Measurements from ENCODE around the gene RNF40.

- TF ChIP-seq CTCF (IDR thresholded peaks at IDR 0.05; ENCODE audit: low read length) (no peak), EZH2 (optimal IDR thresholded peaks at IDR 0.05; ENCODE audit: low read depth, low read length) (no peak)
Measured at GRCh38 chr16:30721167-30721566, 41.0 kb upstream of the RNF40 start.

Measured in MM.1S (cell line).